Loucy (cell line): ENCODE measurements around the gene CYB5A.

ENCODE experiments used
- H2AFZ ChIP-seq: fragments of 200-600 bp; sonication (generic); 2 replicates; pipeline ENCODE4 v1.6.0; 2016; ENCODE audit warnings: antibody characterized with exemption, mild to moderate bottlenecking, low read length, moderate library complexity
- H3F3A ChIP-seq: fragments of 200-600 bp; 2 replicates; pipeline ENCODE4 v1.6.0; 2016; ENCODE audit warnings: antibody characterized with exemption, low read depth, mild to moderate bottlenecking
- H3K27me3 ChIP-seq: fragments of 200-600 bp; sonication (generic); 2 replicates; pipeline ENCODE4 v1.6.1; 2014; ENCODE audit warnings: low read length, mild to moderate bottlenecking; ENCODE audit not compliant: insufficient read depth, poor library complexity, severe bottlenecking
- H3K36me3 ChIP-seq: fragments of 200-600 bp; sonication (generic); 2 replicates; pipeline ENCODE4 v1.6.1; 2016; ENCODE audit warnings: low read length; ENCODE audit not compliant: insufficient read depth
- H3K4me1 ChIP-seq: fragments of 200-600 bp; sonication (generic); 2 replicates; pipeline ENCODE4 v1.5.1; 2014; ENCODE audit warnings: low read length, mild to moderate bottlenecking; ENCODE audit not compliant: insufficient read depth, poor library complexity, severe bottlenecking
- H3K4me2 ChIP-seq: fragments of 200-600 bp; sonication (generic); 2 replicates; pipeline ENCODE4 v1.6.0; 2014; ENCODE audit warnings: antibody characterized with exemption, low read length, low read depth, mild to moderate bottlenecking; ENCODE audit not compliant: poor library complexity, severe bottlenecking
- H3K4me3 ChIP-seq: fragments of 200-600 bp; sonication (generic); 2 replicates; pipeline ENCODE4 v1.5.1; 2014; ENCODE audit warnings: low read length, mild to moderate bottlenecking, mixed read lengths; ENCODE audit not compliant: poor library complexity, severe bottlenecking
- H3K79me2 ChIP-seq: fragments of 200-600 bp; sonication (generic); 2 replicates; pipeline ENCODE4 v1.6.1; 2014; ENCODE audit warnings: low read length; ENCODE audit not compliant: insufficient read depth
- H3K9ac ChIP-seq: fragments of 200-600 bp; sonication (generic); 2 replicates; pipeline ENCODE4 v1.6.0; 2014; ENCODE audit warnings: mild to moderate bottlenecking, low read depth, low read length, moderate library complexity; ENCODE audit not compliant: poor library complexity, severe bottlenecking
- H3K9me2 ChIP-seq: fragments of 200-600 bp; sonication (generic); replicated peaks from 2 replicates; pipeline ENCODE4 v1.6.1; 2016; ENCODE audit warnings: low read depth, low read length, mixed read lengths
- H3K9me3 ChIP-seq: fragments of 200-600 bp; sonication (generic); 2 replicates; pipeline ENCODE4 v1.6.1; 2014; ENCODE audit warnings: mild to moderate bottlenecking, antibody characterized with exemption, low read length, low read depth; ENCODE audit not compliant: insufficient read depth
- H4K20me1 ChIP-seq: fragments of 200-600 bp; sonication (generic); 2 replicates; pipeline ENCODE4 v1.6.0; 2014; ENCODE audit warnings: antibody characterized with exemption, low read length, mild to moderate bottlenecking; ENCODE audit not compliant: insufficient read depth, poor library complexity, severe bottlenecking
- EZH2phosphoT487 ChIP-seq: fragments of 200-600 bp; IDR thresholded peaks from 2 replicates; pipeline ENCODE4 v1.6.1; 2018; ENCODE audit warnings: antibody characterized with exemption, mild to moderate bottlenecking, moderate library complexity, borderline replicate concordance
- TF ChIP-seq, protein P1 (sequence below): fragments of 200-600 bp; sonication (generic); conservative IDR thresholded peaks from 2 replicates; pipeline ENCODE4 v1.5.1; 2014; ENCODE audit warnings: mild to moderate bottlenecking, antibody characterized with exemption, low read length

CYB5A gene

GRCh38 chr18:74229005-74229404 is 62.8 kb downstream of the CYB5A start:
- H3K9me3 ChIP-seq: no peaks in the 10 kb centered on the region
- H4K20me1 ChIP-seq: no peaks in the 10 kb centered on the region
- TF ChIP-seq, protein P1, sequence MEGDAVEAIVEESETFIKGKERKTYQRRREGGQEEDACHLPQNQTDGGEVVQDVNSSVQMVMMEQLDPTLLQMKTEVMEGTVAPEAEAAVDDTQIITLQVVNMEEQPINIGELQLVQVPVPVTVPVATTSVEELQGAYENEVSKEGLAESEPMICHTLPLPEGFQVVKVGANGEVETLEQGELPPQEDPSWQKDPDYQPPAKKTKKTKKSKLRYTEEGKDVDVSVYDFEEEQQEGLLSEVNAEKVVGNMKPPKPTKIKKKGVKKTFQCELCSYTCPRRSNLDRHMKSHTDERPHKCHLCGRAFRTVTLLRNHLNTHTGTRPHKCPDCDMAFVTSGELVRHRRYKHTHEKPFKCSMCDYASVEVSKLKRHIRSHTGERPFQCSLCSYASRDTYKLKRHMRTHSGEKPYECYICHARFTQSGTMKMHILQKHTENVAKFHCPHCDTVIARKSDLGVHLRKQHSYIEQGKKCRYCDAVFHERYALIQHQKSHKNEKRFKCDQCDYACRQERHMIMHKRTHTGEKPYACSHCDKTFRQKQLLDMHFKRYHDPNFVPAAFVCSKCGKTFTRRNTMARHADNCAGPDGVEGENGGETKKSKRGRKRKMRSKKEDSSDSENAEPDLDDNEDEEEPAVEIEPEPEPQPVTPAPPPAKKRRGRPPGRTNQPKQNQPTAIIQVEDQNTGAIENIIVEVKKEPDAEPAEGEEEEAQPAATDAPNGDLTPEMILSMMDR: no peak
- no peak for TF ChIP-seq EZH2phosphoT487
- no peaks in the 10 kb centered on the region for H3K4me1 ChIP-seq
- H2AFZ ChIP-seq: no peak overlapping the region
- no peaks in the 10 kb centered on the region for H3K36me3 ChIP-seq
- no peaks in the 10 kb centered on the region for H3K9me2 ChIP-seq
- no peak overlapping the region for H3K9ac ChIP-seq
- no peak overlapping the region for H3K4me3 ChIP-seq
- H3K79me2 ChIP-seq: no peaks in the 10 kb centered on the region
- no peaks in the 10 kb centered on the region for H3K27me3 ChIP-seq
- H3K4me2 ChIP-seq: no peak overlapping the region
- H3F3A ChIP-seq: no peaks in the 10 kb centered on the region

- H3K4me1 ChIP-seq: no peaks in the 10 kb centered on the region
- H3F3A ChIP-seq: no peaks in the 10 kb centered on the region
- no peak overlapping the region for H3K9ac ChIP-seq
- H3K4me3 ChIP-seq: no peak overlapping the region
- H3K79me2 ChIP-seq: no peaks in the 10 kb centered on the region
- no peak overlapping the region for H3K4me2 ChIP-seq
- H3K9me3 ChIP-seq: no peaks in the 10 kb centered on the region
- no peak for TF ChIP-seq EZH2phosphoT487
- TF ChIP-seq, protein P1: no peak
- no peak overlapping the region for H2AFZ ChIP-seq
- no peaks in the 10 kb centered on the region for H4K20me1 ChIP-seq
- no peaks in the 10 kb centered on the region for H3K9me2 ChIP-seq
- no peaks in the 10 kb centered on the region for H3K27me3 ChIP-seq
- H3K36me3 ChIP-seq: no peaks in the 10 kb centered on the region
Observed at GRCh38 chr18:74228312-74228711, 63.5 kb downstream of the CYB5A start.

DNA sequence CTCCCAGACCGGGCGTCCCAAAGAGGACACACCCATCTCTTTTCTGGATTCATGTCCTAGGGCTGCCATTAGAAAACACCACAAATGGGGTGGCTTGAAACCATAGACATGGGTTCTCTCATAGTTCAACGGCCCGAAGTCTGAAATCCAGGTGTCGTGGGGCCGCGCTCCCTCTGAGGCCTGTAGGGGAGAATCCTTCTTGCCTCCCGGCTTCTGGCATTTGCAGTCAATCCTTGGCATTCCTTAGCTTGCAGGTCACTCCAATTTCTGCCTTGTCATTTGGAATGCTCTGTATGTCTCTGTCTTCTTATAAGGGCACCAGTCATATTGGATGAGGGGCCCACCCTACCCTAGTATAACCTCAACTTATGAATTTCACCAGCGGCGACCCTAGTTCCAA is 65.1 kb downstream of the CYB5A start:
- H3K4me2 ChIP-seq: no peak overlapping the region
- no peaks in the 10 kb centered on the region for H4K20me1 ChIP-seq
- no peaks in the 10 kb centered on the region for H3K4me1 ChIP-seq
- no peak overlapping the region for H2AFZ ChIP-seq
- no peak overlapping the region for H3K4me3 ChIP-seq
- H3K36me3 ChIP-seq: no peaks in the 10 kb centered on the region
- no peak for TF ChIP-seq EZH2phosphoT487
- TF ChIP-seq, protein P1: no peak
- H3K79me2 ChIP-seq: no peaks in the 10 kb centered on the region
- H3K9me2 ChIP-seq: no peaks in the 10 kb centered on the region
- H3K27me3 ChIP-seq: no peaks in the 10 kb centered on the region
- H3F3A ChIP-seq: no peaks in the 10 kb centered on the region
- H3K9ac ChIP-seq: no peak overlapping the region
- H3K9me3 ChIP-seq: no peaks in the 10 kb centered on the region
